K562 (cell line): ENCODE measurements around the gene WDR18. TPM values are rescaled to one million over a fixed set of nuclear protein-coding genes. Genes with fewer than 3 reads are reported as not detected.
A peak's percentile ranks its signal among the peaks of the same experiment; 100 is the strongest.

ENCODE experiments used
- BRF1 ChIP-seq: IDR thresholded peaks from 3 replicates; pipeline ENCODE4 v1.6.1; 2011; ENCODE audit warnings: borderline replicate concordance, mild to moderate bottlenecking; ENCODE audit not compliant: insufficient read length; ENCODE audit errors: extremely low read depth
- CAMTA2 ChIP-seq: fragments of 250-450 bp; sonication (Bioruptor Pico); conservative IDR thresholded peaks from 2 replicates; pipeline ENCODE4 v1.5.1; 2022
- CHD4 ChIP-seq: fragments of 200-600 bp; sonication (generic); IDR thresholded peaks from 3 replicates; pipeline ENCODE4 v1.6.1; 2012; ENCODE audit warnings: low read depth, mild to moderate bottlenecking, mixed read lengths, low read length, inconsistent platforms; ENCODE audit not compliant: insufficient read depth, insufficient replicate concordance, poor library complexity, severe bottlenecking
- ESRRA ChIP-seq: fragments of 450-650 bp; IDR thresholded peaks from 2 replicates; pipeline ENCODE4 v1.6.1; 2014; ENCODE audit warnings: low read depth, mild to moderate bottlenecking, moderate library complexity, borderline replicate concordance
- ETV6 ChIP-seq, 3 experiments: fragments of 150-350 bp in 1 of 3; sonication (generic) in 1 of 3; formaldehyde crosslinking in 1 of 3; IDR thresholded peaks; 2 replicates each; pipeline versions ENCODE4 v1.6.1 to v1.8.0; 2014 to 2022; ENCODE audit warnings: borderline replicate concordance in 2 of 3, low read depth in 2 of 3, antibody characterized with exemption in 1 of 3, low read length in 1 of 3, mild to moderate bottlenecking in 1 of 3, missing genetic modification reagents in 1 of 3
- NR2C2 ChIP-seq, 2 experiments: fragments of 200-800 bp in 1 of 2; sonication (Bioruptor generic) in 1 of 2; sonication (generic) in 1 of 2; formaldehyde crosslinking in 1 of 2; IDR thresholded peaks; 2 replicates each; pipeline versions ENCODE4 v1.6.1 to v1.8.0; 2016 to 2022; ENCODE audit warnings: mild to moderate bottlenecking in 1 of 2, missing compliant biosample characterization in 1 of 2, missing genetic modification characterization in 1 of 2, missing genetic modification reagents in 1 of 2
- NUFIP1 ChIP-seq: fragments of 450-650 bp; IDR thresholded peaks from 2 replicates; pipeline ENCODE4 v1.6.1; 2018; ENCODE audit not compliant: partially characterized antibody
- OTX1 ChIP-seq: fragments of 450-650 bp; formaldehyde crosslinking; IDR thresholded peaks from 2 replicates; pipeline ENCODE4 v1.4.0; 2022; ENCODE audit warnings: mild to moderate bottlenecking
- POLR3G ChIP-seq: IDR thresholded peaks from 2 replicates; pipeline ENCODE4 v1.6.1; 2011; ENCODE audit not compliant: insufficient read length, insufficient replicate concordance; ENCODE audit errors: extremely low read depth
- SMARCB1 ChIP-seq: IDR thresholded peaks from 2 replicates; pipeline ENCODE4 v1.6.1; 2011; ENCODE audit warnings: improper control_type of control experiment, low read depth; ENCODE audit not compliant: insufficient read length
- SNRNP70 ChIP-seq: fragments of 200-400 bp; formaldehyde crosslinking; optimal IDR thresholded peaks from 2 replicates; pipeline ENCODE3; 2017; ENCODE audit warnings: low read depth, low read length
- TSC22D4 ChIP-seq: fragments of 450-650 bp; IDR thresholded peaks from 2 replicates; pipeline ENCODE4 v1.6.1; 2016; ENCODE audit warnings: missing genetic modification characterization, missing biosample characterization, control low read depth
- ZKSCAN8 ChIP-seq: fragments of 200-800 bp; sonication (Bioruptor generic); IDR thresholded peaks from 2 replicates; pipeline ENCODE4 v1.6.1; 2016; ENCODE audit warnings: missing genetic modification characterization, missing compliant biosample characterization
- ZNF140 ChIP-seq: fragments of 250-450 bp; sonication (Bioruptor Pico); IDR thresholded peaks from 2 replicates; pipeline ENCODE4 v1.8.0; 2021; ENCODE audit warnings: moderate library complexity, mild to moderate bottlenecking, inconsistent platforms
- ZNF212 ChIP-seq: fragments of 450-650 bp; formaldehyde crosslinking; IDR thresholded peaks from 2 replicates; pipeline ENCODE4 v1.4.0; 2020; ENCODE audit warnings: mild to moderate bottlenecking
- ZNF766 ChIP-seq: fragments of 200-800 bp; sonication (Bioruptor generic); conservative IDR thresholded peaks from 2 replicates; pipeline ENCODE4 v1.6.1; 2016; ENCODE audit warnings: missing genetic modification characterization, missing compliant biosample characterization
- polyA plus RNA-seq, 8 experiments: library from polyadenylated mRNA; depleted of rRNA in 4 of 8; stranded (reverse) in 5 of 8; unstranded in 3 of 8; fragments of >200 nt; fragmentation: Nextera tagmentation in 2 of 8; fragmentation: Illumina TruSeq in 1 of 8; extraction: Ambion mirVana in 2 of 8; extraction: Trizol in 1 of 8; gene quantifications; 2 replicates each; pipeline versions ENCODE4 v1.2.1 to v1.2.3, GENCODE V29; 2011 to 2014; ENCODE audit warnings: inconsistent platforms in 1 of 8, missing spikeins in 1 of 8
- total RNA-seq, 7 experiments: library from RNA; depleted of rRNA in 6 of 7; stranded (reverse); fragments of >200 nt in 6 of 7; fragmentation: Illumina TruSeq in 2 of 7; extraction: Trizol in 2 of 7; gene quantifications; 2 replicates each; pipeline versions ENCODE4 v1.2.1 to v1.2.3, GENCODE V29; 2011 to 2021; ENCODE audit warnings: low replicate concordance in 1 of 7
- TF ChIP-seq, protein P1 (sequence below): sonication (generic); formaldehyde crosslinking; IDR thresholded peaks from 2 replicates; pipeline ENCODE4 v1.8.0; 2022; ENCODE audit warnings: missing genetic modification reagents, mild to moderate bottlenecking, borderline replicate concordance
- TF ChIP-seq, protein P2 (sequence below): fragments of 450-650 bp; IDR thresholded peaks from one replicate; pipeline ENCODE4 v1.6.1; 2018; ENCODE audit warnings: mild to moderate bottlenecking, moderate library complexity; ENCODE audit not compliant: partially characterized antibody
- TF ChIP-seq, protein P3 (sequence below), 2 experiments: IDR thresholded peaks in 1 of 2; conservative IDR thresholded peaks in 1 of 2; 2 replicates each; pipeline ENCODE4 v1.6.1; 2016; ENCODE audit warnings: low read depth in 2 of 2, mild to moderate bottlenecking in 1 of 2, missing compliant biosample characterization in 1 of 2, missing genetic modification characterization in 1 of 2, moderate library complexity in 1 of 2

Gene WDR18
- total and polyA plus RNA-seq, 9 of the 15 experiments (the other 6 are each of a cell fraction or from before 2014, with no cell fraction given), result 0.65 to 181 (median 30.1) TPM

DNA sequence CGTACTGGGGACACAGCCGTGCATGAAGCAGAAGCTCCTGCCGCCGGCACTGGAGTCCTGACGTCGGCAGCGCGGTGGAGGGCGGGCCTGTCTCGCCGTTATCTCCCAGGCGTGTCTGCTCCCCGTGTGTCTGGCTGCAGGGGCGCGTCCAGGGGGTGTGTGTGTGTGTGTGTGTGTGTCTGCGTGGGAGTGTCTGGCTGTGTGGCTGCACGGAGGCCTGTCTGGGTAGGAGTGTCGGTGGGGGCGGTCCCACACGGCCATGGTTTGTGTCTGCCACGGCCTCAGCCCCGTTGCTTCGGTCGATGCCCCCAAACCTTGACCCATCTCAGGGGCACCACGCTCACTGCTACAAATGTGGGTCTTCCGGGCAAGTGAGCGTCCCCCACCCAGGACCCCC, 40.0 kb upstream of the WDR18 start (continued):
- TF ChIP-seq NR2C2 (CRISPR knock-in tag; IDR thresholded peaks at IDR 0.05) (peak; percentile 68; the same call in 1 of the 2 replicates), NR2C2 (tag; IDR thresholded peaks at IDR 0.05) (no peak), TSC22D4 (tag) (no peak), CAMTA2 (CRISPR knock-in tag) (no peak), ESRRA (peak; percentile 34; the same call in 1 of the 2 replicates), NUFIP1 (peak; percentile 55), ZNF766 (CRISPR knock-in tag) (no peak; the same call in 1 of the 2 replicates), ETV6 (IDR thresholded peaks at IDR 0.05; ENCODE audit: borderline replicate concordance in 1 of 2, low read depth in 2 of 2, low read length in 1 of 2) (peak in 1 of 2 experiments; percentile 40; a peak in 1 of 4 replicates), ETV6 (CRISPR knock-in tag; IDR thresholded peaks at IDR 0.05; ENCODE audit: borderline replicate concordance) (no peak), SNRNP70 (no peak), POLR3G (no peak), ZNF212 (CRISPR knock-in tag) (no peak), ZNF140 (CRISPR knock-in tag) (no peak), OTX1 (CRISPR knock-in tag) (peak; percentile 91), BRF1 (no peak), CHD4 (no peak), ZKSCAN8 (CRISPR knock-in tag) (peak; percentile 94), SMARCB1 (peak; percentile 64)
- TF ChIP-seq, protein P1, sequence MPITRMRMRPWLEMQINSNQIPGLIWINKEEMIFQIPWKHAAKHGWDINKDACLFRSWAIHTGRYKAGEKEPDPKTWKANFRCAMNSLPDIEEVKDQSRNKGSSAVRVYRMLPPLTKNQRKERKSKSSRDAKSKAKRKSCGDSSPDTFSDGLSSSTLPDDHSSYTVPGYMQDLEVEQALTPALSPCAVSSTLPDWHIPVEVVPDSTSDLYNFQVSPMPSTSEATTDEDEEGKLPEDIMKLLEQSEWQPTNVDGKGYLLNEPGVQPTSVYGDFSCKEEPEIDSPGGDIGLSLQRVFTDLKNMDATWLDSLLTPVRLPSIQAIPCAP, result no peak
- TF ChIP-seq, protein P2, sequence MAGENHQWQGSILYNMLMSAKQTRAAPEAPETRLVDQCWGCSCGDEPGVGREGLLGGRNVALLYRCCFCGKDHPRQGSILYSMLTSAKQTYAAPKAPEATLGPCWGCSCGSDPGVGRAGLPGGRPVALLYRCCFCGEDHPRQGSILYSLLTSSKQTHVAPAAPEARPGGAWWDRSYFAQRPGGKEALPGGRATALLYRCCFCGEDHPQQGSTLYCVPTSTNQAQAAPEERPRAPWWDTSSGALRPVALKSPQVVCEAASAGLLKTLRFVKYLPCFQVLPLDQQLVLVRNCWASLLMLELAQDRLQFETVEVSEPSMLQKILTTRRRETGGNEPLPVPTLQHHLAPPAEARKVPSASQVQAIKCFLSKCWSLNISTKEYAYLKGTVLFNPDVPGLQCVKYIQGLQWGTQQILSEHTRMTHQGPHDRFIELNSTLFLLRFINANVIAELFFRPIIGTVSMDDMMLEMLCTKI, result no peak
- TF ChIP-seq, protein P3, sequence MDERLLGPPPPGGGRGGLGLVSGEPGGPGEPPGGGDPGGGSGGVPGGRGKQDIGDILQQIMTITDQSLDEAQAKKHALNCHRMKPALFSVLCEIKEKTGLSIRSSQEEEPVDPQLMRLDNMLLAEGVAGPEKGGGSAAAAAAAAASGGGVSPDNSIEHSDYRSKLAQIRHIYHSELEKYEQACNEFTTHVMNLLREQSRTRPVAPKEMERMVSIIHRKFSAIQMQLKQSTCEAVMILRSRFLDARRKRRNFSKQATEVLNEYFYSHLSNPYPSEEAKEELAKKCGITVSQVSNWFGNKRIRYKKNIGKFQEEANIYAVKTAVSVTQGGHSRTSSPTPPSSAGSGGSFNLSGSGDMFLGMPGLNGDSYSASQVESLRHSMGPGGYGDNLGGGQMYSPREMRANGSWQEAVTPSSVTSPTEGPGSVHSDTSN (CRISPR knock-in tag; IDR thresholded peaks at IDR 0.05; ENCODE audit: low read depth), result no peak
- TF ChIP-seq, protein P3 (tag; conservative IDR thresholded peaks at IDR 0.05; ENCODE audit: low read depth), result no peak
